ENCODE data around the gene MECP2.
"Not testable (repeated sequence)": the region's sequence is repeated elsewhere in the genome, so short reads cannot be mapped to it uniquely, and the experiment has no call there.

The MECP2 gene

DNA sequence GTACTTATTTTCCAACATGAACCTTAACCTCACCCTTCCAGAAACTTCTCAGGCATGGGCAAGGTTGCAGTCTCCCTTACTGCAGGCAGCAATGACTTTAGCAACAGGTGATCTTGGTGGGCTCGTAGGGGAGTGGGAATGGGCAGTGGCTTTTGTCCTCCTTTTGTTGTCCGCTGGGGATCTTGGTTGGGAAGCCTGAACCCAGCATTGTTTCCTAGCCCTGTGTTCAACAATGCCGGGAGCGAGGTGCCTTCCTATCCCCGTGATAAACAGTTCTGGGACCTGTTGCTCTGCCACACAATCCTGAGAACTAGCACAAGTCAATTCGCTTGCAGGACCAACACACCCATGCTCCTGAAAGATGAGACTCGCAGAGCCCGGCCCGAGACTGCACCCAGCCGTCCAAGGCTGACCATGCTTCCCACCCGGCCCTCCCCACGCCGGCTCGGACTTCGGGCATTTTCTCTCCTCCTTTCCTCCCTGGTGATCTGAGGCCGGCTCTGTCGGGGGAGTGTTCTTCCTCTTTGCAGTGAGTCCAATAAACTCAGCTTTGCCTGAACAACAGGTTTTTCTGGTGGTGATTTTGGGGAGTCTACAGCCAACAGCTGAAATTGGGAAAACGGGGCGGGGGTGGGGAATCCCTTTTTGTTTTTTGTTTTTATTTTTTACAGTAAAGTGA, 98.0 kb downstream of the MECP2 start:
- H3K9me3 ChIP-seq (ENCODE audit: control insufficient read depth, insufficient read depth, low read length) = no peaks in the 10 kb centered on the region
- no peak overlapping the region for H3K9ac ChIP-seq (ENCODE audit: low read depth, low read length)
- H3K36me3 ChIP-seq (ENCODE audit: insufficient read depth, low read length) = no peaks in the 10 kb centered on the region
- H3K4me1 ChIP-seq (ENCODE audit: insufficient read depth, low read length) = peaks cover 9% of the 10 kb centered on the region; the same call in 1 of the 2 replicates

DNA sequence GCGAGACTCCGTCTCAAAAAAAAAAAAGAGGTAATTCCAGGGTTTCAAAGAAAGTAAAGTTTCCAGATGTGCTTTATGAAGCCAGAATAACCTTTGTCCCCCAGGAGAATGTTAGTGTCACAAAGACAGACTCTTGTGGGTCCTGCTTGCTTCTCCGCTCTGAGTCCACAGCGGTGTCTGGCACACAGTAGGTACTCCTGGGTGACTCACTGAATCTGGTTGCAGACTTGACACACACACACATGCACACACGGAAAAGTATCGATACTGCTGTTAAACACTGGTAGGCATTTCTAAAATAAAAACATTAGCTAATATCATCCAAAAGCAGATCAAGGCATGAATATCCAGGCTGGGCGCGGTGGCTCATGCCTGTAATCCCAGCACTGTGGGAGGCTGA, 102.0 kb downstream of the MECP2 start:
- Histone ChIP-seq H3K4me1 (ENCODE audit: insufficient read depth, low read length) (no peaks in the 10 kb centered on the region), H3K9ac (ENCODE audit: low read depth, low read length) (no peak overlapping the region), H3K9me3 (ENCODE audit: control insufficient read depth, insufficient read depth, low read length) (no peaks in the 10 kb centered on the region), H3K36me3 (ENCODE audit: insufficient read depth, low read length) (no peaks in the 10 kb centered on the region)

DNA sequence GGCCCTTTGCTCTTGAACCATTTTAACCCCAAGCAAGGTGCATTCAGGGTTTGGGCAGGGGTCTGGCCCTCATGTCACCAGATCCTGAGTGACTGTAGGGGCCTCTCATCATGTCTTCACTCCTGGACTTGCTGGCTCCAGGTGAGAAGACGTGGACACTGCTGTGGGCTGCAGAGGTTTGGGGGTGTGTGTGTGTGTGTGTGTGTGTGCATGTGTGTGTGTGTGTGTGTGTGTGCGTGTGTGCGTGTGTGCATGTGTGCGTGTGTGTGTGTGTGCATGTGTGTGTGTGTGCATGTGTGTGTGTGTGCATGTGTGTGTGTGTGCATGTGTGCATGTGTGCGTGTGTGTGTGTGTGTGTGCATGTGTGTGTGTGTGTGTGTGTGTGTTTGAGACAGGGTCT, 103.1 kb downstream of the MECP2 start:
- not testable (repeated sequence) for H3K9ac ChIP-seq (ENCODE audit: low read depth, low read length); H3K9me3 ChIP-seq (ENCODE audit: control insufficient read depth, insufficient read depth, low read length); H3K4me1 ChIP-seq (ENCODE audit: insufficient read depth, low read length); H3K36me3 ChIP-seq (ENCODE audit: insufficient read depth, low read length)

DNA sequence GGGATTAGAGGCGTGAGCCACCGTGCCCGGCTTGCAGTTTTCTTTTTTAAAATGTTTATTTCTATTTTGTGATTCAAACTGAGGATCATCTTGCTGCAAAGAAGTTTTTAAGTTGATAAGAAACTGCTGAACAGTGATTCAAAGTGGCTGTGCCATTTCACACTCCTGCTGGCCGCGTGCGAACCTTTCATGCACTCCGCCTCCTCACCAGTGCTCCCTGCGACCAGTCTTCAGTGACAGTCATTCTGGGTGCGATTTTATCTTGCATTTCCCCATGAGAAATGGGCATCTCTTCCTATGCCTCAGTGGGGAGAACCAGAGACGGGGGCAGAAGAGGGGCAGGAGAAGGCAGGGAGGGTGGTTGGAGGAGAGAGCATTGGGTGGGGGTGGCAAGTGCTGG, 103.5 kb downstream of the MECP2 start:
- H3K4me1 ChIP-seq (ENCODE audit: insufficient read depth, low read length) = no peaks in the 10 kb centered on the region

DNA sequence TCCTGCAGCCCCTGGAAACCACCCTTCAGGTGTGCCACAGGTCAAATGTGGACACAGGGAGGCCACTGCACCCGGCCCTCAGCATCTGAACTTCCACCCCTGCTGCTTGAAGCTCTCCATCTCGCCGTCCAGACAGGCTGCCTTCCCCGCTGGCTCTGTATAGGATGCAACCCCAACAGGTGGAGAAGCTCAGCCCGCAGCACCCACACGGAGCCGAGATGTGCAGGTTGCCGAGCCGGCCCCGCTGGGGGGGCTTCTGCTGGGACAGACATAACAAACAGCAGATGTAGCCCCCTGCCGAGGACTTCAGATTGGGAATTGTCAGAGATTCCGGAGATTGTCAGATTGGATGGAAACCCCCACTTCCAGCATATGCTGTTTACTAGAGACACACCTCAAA, 104.4 kb downstream of the MECP2 start:
- Histone ChIP-seq H3K4me1 (ENCODE audit: insufficient read depth, low read length) (no peaks in the 10 kb centered on the region), H3K9me3 (ENCODE audit: control insufficient read depth, insufficient read depth, low read length) (no peaks in the 10 kb centered on the region), H3K36me3 (ENCODE audit: insufficient read depth, low read length) (no peaks in the 10 kb centered on the region), H3K9ac (ENCODE audit: low read depth, low read length) (no peak overlapping the region)

More for the DNA sequence above, 103.5 kb downstream of the MECP2 start:
- no peaks in the 10 kb centered on the region for H3K9me3 ChIP-seq (ENCODE audit: control insufficient read depth, insufficient read depth, low read length)
- no peaks in the 10 kb centered on the region for H3K36me3 ChIP-seq (ENCODE audit: insufficient read depth, low read length)
- H3K9ac ChIP-seq (ENCODE audit: low read depth, low read length) = no peak overlapping the region

DNA sequence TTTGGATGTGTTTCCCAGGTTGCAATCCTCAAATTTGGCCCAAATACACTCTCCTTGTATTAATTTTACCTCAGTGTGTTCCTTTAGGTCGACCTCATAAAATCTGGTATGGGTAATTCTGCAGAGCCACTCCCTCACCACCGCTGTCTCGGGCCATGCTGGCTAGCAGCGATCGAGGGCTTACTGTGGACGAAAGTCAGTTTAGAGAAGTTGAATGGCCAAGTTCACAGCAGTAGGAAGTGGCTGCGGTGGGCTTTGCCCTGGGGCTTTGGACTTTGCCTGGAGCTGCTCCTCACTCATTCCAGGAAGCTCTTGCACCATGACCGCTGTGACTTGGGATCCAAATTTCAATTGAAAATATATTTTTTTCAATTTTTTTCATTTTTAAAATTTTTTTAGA, 105.3 kb downstream of the MECP2 start:
- H3K9me3 ChIP-seq (ENCODE audit: control insufficient read depth, insufficient read depth, low read length) = no peaks in the 10 kb centered on the region
- H3K4me1 ChIP-seq (ENCODE audit: insufficient read depth, low read length) = no peaks in the 10 kb centered on the region
- H3K36me3 ChIP-seq (ENCODE audit: insufficient read depth, low read length) = no peaks in the 10 kb centered on the region
- H3K9ac ChIP-seq (ENCODE audit: low read depth, low read length) = no peak overlapping the region

DNA sequence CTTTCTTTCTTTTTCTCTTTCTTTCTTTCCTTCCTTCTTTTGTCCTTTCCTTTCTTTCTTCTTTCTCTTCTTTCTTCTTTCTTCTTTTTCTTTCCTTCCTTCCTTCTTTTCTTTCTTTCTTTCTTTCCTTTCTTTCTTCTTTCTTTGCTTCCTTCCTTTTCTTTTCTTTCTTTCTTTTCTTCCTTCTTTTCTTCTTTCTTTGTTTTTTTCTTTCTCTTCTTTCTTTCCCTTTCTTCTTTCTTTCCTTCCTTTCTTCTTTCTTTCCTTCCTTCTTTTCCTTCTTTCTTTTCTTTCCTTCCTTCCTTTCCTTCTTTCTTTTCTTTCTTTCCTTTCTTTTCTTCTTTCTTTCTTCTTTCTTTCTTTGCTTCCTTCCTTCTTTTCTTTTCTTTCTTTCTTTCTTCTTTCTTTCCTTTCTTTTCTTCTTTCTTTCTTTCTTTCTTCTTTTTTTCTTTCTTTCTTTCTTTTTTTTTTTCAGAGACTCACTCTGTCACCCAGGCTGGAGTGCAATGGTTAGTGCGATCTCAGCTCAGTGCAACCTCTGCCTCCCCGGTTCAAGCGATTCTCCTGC, 106.4 kb downstream of the MECP2 start:
- Histone ChIP-seq H3K9me3 (ENCODE audit: control insufficient read depth, insufficient read depth, low read length) (no peaks in the 10 kb centered on the region), H3K36me3 (ENCODE audit: insufficient read depth, low read length) (no peaks in the 10 kb centered on the region), H3K4me1 (ENCODE audit: insufficient read depth, low read length) (no peaks in the 10 kb centered on the region), H3K9ac (ENCODE audit: low read depth, low read length) (no peak overlapping the region)

DNA sequence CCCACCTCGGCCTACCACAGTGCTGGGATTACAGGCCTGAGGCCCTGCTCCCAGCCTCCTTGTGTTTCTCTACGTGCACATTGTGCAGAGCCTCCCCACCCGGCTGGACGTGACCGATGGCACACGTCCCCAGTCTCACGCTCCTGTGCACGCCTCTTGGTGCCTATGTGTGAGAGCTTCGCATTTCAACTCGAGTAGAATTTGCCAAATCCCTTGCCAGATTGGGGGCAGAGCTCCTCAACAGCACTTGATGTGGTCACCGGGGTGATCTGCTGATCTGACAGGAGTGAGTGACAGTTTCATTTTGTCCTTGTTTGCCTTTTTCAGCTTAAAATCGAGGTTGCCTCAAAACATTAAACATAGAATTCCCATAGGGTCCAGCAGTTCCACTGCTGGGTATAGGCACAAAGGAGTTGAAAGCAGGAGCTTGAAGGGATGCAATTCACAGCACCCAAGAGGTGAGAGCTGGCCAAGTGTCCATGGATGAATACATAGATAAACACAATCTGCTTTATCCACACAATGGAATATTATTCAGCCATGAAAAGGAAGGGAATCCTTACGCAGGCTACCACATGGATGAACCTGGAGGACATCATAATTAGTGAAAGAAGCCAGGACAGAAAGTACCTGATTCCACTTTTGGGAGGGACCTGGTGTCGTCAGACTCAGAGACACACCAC, 107.4 kb downstream of the MECP2 start:
- Histone ChIP-seq H3K9ac (ENCODE audit: low read depth, low read length) (no peak overlapping the region), H3K9me3 (ENCODE audit: control insufficient read depth, insufficient read depth, low read length) (no peaks in the 10 kb centered on the region), H3K36me3 (ENCODE audit: insufficient read depth, low read length) (no peaks in the 10 kb centered on the region), H3K4me1 (ENCODE audit: insufficient read depth, low read length) (peaks cover under 1% of the 10 kb centered on the region; the same call in 1 of the 2 replicates)

DNA sequence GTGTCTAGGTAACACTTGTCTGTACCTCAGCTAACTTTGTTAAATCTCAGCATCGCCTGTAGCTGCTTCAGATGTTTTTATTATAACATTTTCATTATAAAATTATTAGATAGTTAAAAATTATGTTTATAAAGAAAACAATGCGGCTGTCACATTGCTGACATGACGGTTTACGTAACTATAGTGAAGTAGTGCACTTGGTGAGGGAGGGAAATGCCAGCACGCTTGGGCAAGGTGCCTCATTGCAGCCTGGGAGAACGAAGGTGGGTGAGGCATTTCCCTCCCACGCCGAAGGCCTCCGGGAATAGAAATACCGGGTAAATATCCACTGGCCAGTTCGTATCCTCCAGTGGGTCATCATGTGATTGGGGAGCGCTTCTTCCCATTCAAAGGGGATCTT, 109.0 kb downstream of the MECP2 start:
- Histone ChIP-seq H3K4me1 (ENCODE audit: insufficient read depth, low read length) (peaks cover 5% of the 10 kb centered on the region; the same call in 1 of the 2 replicates), H3K36me3 (ENCODE audit: insufficient read depth, low read length) (no peaks in the 10 kb centered on the region), H3K9ac (ENCODE audit: low read depth, low read length) (no peak overlapping the region), H3K9me3 (ENCODE audit: control insufficient read depth, insufficient read depth, low read length) (no peaks in the 10 kb centered on the region)

DNA sequence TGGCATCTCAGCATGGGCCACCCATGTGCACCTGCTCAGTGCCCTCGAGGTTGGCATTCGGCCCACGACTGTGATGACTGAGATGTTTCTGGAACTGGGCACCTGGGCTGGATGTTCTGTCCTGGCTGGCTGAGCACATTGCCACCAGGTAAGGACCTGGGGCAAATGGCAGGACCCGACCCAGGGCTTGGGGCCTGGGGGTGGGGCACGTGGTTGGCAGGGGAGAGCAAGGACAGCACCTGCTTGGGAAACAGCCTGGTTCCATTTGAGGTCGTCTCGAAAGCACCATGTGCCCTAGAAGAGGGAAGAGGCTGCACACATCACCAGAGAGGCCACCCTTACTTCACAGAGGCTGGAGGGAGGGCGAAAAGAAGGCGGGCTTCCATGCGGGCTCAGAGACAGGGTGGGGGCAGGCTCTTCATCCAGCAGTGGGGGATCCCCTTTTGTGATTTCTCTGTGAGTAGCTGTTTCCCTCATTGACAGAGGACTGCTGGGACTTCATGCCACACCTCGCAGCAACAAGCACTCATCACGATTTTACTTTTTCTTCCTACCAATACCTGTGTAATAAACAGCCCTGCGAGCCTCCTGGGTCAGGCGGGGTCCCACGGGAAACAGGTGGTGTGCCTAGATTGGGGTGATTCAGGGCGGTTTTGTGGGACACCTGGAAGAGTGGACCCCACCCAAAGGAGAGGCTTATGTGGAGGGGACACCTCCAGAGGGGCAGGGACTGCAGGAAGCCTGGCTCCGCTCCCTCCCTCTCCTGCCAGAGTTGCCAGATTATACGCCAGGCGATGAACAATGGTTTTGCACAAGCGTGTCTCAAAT, 113.0 kb downstream of the MECP2 start:
- Histone ChIP-seq H3K36me3 (ENCODE audit: insufficient read depth, low read length) (no peaks in the 10 kb centered on the region), H3K9ac (ENCODE audit: low read depth, low read length) (no peak overlapping the region), H3K9me3 (ENCODE audit: control insufficient read depth, insufficient read depth, low read length) (no peaks in the 10 kb centered on the region), H3K4me1 (ENCODE audit: insufficient read depth, low read length) (peaks cover 5% of the 10 kb centered on the region; the same call in 1 of the 2 replicates)

DNA sequence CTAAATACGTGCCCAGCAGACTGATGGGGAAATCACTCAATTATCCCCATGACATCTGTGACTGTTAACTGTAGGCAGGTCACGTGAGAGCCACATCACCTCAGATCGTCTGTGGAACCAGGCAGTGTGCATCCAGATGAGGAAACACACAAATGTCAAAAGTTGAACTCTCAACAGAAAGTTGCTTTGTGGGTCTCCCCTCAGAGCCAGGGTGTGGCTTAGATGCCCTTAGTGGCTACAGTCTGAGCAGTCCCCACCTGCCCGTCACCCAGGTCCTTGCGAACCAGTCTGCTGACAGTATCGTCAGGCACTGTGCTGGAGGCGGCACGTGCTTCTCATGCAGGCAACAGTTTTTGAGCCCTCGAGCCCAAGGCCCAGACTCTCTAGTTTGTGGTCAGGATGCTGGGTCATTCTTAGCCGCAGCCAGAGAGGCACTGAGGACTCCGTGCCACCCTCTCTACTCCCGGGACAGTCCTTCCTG, 114.2 kb downstream of the MECP2 start:
- H3K9ac ChIP-seq (ENCODE audit: low read depth, low read length) = no peak overlapping the region
- peaks cover 5% of the 10 kb centered on the region; the same call in 1 of the 2 replicates for H3K4me1 ChIP-seq (ENCODE audit: insufficient read depth, low read length)
- no peaks in the 10 kb centered on the region for H3K36me3 ChIP-seq (ENCODE audit: insufficient read depth, low read length)
- no peaks in the 10 kb centered on the region for H3K9me3 ChIP-seq (ENCODE audit: control insufficient read depth, insufficient read depth, low read length)

DNA sequence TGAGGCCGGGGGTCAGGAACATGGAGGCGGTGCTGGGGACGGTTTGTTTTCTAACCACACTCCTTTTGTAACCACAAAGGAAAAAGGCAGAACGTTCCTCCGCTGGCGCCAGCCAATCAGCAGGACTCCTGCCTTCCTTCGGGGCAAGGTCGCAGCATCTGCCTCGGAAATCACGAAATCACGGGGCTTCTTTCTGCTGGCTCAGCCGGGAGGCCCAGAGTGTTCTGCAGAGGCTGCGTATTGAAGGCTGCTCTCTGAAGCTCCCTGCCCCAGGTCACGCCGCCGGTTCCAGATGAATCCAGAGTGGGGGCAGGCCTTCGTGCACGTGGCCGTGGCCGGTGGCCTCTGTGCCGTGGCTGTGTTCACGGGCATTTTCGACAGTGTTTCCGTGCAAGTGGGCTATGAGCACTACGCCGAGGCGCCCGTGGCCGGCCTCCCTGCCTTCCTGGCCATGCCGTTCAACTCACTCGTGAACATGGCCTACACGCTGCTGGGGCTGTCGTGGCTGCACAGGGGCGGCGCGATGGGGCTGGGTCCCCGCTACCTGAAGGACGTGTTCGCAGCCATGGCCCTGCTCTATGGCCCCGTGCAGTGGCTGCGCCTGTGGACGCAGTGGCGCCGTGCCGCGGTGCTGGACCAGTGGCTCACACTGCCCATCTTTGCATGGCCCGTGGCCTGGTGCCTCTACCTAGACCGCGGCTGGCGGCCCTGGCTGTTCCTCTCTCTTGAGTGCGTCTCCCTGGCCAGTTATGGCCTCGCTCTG, 115.6 kb downstream of the MECP2 start:
- H3K9me3 ChIP-seq (ENCODE audit: control insufficient read depth, insufficient read depth, low read length) = no peaks in the 10 kb centered on the region
- H3K4me1 ChIP-seq (ENCODE audit: insufficient read depth, low read length) = peaks cover 5% of the 10 kb centered on the region; the same call in 1 of the 2 replicates
- no peaks in the 10 kb centered on the region for H3K36me3 ChIP-seq (ENCODE audit: insufficient read depth, low read length)
- no peak overlapping the region for H3K9ac ChIP-seq (ENCODE audit: low read depth, low read length)

DNA sequence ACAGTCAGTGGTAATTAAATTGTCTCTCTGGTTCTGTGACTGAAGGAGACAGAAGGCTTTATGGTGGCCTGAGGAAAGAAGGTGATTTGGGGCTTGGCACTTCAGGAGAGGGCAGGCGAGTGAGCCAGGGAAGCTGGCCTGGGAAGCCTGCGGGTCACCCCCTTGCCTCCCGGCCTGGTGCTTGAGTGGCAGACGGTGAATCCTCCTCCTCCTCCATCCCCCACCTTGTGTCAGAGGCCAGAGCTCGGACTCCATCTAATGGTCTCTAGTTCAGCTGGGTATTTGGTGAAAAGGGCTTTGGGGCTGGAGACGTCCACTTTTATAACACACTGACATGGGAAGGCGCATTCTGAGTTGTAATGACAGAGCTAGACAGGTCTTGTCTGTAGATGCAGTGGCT, 116.3 kb downstream of the MECP2 start:
- Histone ChIP-seq H3K36me3 (ENCODE audit: insufficient read depth, low read length) (no peaks in the 10 kb centered on the region), H3K9ac (ENCODE audit: low read depth, low read length) (no peak overlapping the region), H3K4me1 (ENCODE audit: insufficient read depth, low read length) (peaks cover 5% of the 10 kb centered on the region; the same call in 1 of the 2 replicates)

DNA sequence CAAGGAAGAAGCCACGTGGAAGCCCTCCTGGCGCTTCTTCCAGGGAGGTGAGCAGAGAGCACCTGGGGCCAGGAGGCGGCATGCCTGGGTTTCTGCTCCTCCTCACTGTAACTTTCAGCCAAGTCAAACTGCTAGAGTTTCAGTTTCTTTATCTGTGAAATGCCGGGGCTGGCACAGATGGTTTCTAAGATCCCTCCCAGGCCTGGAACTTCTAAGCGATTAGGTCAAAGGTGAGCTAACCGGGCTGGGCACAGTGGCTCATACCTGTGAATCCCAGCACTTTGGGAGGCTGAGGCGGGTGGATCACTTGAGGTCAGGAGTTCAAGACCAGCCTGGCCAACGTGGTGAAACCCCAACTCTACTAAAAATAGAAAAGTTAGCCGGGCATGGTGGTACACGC, 117.1 kb downstream of the MECP2 start:
- not testable (repeated sequence) for H3K9me3 ChIP-seq (ENCODE audit: control insufficient read depth, insufficient read depth, low read length); H3K4me1 ChIP-seq (ENCODE audit: insufficient read depth, low read length); H3K9ac ChIP-seq (ENCODE audit: low read depth, low read length); H3K36me3 ChIP-seq (ENCODE audit: insufficient read depth, low read length)

More for the DNA sequence above, 116.3 kb downstream of the MECP2 start:
- H3K9me3 ChIP-seq (ENCODE audit: control insufficient read depth, insufficient read depth, low read length) = no peaks in the 10 kb centered on the region

All from ES-I3 (cell line).